Muscle of arm (tissue), 12 donors: Measurements from ENCODE around the gene P4HA2. TPM values are rescaled to one million over a fixed set of nuclear protein-coding genes. Genes with fewer than 3 reads are reported as not detected.
"Not testable (repeated sequence)": the region's sequence is repeated elsewhere in the genome, so short reads cannot be mapped to it uniquely, and the experiment has no call there.

ENCODE experiments used
- DNase-seq: peaks from one replicate; pipeline ENCODE4 v3.0.0-alpha.2; 2013
- polyA plus RNA-seq, 12 donors: library from polyadenylated mRNA; unstranded; fragments of 120-200 nt; gene quantifications; one replicate each; pipeline ENCODE4 v1.2.1, GENCODE V29; 2013; ENCODE audit not compliant: insufficient read length in 12 of 12

Gene P4HA2
- polyA plus RNA-seq, 12 donors = 31.0 to 87.0 (median 60.9) TPM; not detected in 1

GRCh38 chr5:132204371-132205135, 23.1 kb downstream of the P4HA2 start:
- DNase-seq = no peak

GRCh38 chr5:132203916-132204315, 23.7 kb downstream of the P4HA2 start:
- DNase-seq = no peak

GRCh38 chr5:132203464-132203818, 24.2 kb downstream of the P4HA2 start:
- DNase-seq = no peak

DNA sequence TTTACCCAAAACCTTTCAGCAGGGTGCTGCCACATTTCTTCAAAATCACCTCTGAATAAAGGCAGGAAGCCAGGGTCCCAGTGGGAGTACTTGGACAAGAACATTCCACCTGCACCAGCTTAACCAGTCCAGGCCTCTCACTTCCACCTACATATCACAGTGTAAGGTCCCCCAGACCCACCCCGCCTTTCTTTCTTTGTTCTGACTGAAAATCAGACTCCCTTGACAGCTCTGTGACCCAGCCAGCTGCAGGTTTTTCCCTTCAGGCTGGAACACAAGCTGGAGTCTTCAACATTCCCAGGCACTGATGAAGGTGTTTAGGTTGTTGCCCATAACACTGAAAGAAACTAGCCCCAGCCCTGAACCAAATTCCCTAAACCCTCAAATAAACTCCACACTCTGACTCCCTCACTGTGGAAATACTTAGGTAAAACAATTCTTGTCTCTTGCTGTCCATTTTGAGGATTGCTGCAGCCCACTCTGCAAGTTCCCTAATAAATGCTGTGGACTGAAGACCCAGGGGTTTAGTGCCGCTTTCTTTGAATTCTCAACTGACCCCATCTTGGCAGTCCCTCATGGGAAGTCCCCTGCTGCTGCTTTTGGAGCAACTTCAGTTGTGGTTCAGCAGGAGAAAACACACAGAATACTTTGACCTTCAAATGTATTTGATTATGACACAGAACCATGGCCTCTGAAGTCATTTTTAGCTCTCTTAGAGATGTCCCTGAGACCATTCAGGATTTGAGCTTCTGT, 24.8 kb downstream of the P4HA2 start:
- no peak for DNase-seq

DNA sequence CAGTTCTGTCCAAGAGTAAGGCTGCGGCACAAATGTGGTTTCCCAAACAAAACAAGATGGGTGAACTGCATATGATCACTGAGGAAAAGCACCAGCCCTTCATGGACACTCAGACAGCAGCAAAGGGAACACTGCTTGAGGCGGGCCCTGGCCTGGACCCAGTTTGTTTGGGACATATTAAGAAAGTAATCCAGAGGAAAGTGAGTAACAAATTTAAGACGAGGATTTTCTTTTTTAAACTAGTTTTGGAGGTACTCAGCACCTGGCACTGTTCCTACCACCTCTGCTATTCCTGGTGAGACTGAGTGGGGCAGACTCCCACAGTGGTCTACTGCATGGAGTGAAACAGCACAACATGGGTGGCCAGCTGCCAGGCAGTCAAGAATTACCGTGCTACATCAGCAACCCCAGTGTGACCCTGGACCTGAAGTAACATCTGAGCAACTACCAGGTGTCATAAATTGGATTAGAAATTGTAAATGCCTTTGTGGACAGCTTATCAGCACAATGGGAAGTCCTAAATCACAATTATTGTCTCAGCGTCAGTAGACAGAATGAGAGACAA, 28.5 kb downstream of the P4HA2 start:
- DNase-seq = no peak

- no peak for DNase-seq
Measured at GRCh38 chr5:132198571-132198970, 29.1 kb downstream of the P4HA2 start.

DNA sequence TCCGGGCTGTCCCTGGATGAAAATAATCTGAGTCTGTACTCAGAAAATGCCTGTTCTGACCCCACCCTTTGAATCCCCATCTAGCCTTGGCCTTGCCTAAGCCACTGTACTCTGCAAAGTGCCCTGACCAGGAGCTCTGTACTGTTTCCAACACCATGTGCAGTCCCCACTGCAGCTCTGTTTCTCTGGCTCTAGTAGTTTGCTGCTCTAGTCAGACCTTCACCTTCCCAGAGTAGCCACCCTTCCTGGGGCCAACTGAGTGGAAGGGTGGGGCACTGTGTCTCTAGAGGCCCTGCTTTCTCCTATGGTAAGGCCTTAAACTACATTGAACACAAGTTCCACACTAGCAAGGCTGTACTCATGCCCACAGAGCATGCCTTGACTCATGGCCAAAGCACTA, 31.9 kb downstream of the P4HA2 start:
- DNase-seq = no peak

- no peak for DNase-seq
Measured at GRCh38 chr5:132193165-132193694, 34.4 kb downstream of the P4HA2 start.

DNA sequence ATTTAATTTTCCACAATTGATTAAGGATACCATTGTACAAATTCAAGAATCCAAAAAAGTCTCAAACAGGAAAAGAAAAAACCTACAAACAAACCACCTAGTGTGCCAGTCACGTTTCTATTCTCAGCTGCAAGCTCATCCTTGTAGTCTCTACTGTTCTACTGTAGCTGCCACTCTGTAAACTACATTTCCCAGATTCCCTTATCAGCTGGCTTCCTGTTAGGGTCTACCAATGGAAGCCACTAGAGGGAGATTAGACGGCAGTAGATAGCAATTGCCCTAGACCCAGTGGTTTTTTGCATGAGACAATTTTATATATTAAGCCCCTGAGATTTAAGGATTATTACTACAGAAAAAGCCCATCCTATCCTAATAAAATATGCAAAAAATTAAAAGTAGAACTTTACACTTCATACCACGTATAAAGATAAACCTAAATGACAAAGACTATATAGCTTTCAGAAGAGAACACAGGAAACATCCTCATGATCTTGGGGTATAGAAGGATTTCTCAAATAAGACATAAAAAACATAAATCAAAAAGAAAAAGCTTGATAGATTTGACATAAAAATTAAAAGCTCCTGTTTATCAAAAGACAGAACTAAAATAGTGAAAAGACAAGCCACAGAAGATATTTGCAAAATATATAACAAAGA, 37.4 kb downstream of the P4HA2 start:
- DNase-seq = peak; percentile 56

DNA sequence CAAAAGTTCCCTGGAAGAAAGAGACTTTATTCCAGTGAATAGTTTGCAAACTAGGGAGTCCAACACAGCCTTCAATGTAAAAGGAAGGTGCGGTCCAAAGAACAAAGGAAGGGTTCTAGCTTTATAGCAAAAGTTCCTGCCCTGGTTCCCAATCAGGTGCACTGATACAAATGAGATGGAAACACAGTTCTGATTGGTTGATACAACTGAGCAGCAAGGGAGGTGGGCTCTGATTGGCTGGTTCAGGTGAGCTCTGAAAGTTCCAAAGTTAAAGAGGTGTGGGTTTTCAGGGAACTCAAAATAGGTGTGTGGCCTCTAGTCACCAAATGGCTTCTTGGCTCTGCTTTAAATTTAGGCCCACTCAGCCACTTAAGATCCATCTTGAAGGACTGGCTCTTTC, 43.1 kb downstream of the P4HA2 start:
- DNase-seq = no peak

- no peak for DNase-seq
Measured at GRCh38 chr5:132183723-132184122, 43.9 kb downstream of the P4HA2 start.

- DNase-seq = no peak
Measured at GRCh38 chr5:132182359-132183040, 45.2 kb downstream of the P4HA2 start.

DNA sequence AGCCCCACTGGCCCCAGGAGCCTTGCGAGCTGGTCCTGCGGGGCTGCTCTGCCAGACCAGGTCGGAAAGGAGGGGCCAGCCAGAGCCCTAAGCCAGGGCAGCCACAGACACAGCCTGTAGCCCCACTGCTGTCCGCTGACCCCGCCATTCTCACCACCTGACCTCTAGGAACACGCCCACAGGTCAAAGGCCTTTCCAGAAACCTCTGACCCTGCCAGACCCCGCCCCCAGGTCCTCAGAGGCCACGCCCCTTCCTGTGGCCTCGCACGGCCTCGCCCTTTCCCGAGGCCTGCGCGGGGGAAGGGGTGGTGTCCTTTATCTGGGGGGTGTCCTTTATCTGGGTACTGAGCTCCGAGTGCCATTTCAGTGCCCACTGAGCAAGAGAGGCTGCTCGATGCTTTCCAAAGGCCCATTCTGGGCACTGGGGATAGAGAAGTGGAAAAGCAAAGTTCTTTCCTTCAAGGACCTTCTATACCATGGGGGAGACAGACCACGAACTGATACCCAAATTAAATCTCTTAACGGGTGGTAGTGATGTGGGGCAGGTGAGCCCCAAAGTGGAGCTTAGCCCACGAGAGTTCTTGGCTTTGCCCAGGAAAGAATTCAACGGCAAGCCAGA, 46.5 kb downstream of the P4HA2 start:
- no peak for DNase-seq

DNA sequence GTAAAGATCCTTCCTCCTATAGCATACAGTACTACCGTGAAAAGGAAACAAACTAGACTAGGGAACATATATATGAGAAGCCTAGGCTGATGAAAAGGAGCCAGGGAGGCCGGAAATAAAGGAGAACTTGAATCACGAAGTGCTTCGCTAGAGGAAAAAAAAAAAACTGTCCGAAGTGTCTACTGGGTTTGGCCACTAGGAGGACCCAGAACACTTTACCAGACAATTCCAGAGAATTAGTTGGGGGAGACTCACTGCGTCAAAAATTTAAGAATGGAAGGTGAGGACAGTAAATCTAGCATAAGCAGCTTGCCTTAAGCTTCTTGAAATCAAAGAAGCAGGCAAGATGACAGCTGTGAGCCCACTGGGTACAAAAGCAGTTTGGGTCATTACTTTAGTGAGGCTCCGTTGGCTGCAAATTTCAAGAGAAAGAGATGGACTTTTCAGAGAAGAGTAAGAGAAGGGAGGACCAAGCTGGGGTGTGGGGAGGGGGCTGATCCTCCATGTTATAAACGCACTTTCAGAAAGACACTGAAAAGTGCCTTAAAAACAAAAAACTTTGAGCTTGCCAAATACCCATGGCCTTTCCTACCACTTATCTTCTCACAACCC, 47.4 kb downstream of the P4HA2 start:
- peak; percentile 68 for DNase-seq

DNA sequence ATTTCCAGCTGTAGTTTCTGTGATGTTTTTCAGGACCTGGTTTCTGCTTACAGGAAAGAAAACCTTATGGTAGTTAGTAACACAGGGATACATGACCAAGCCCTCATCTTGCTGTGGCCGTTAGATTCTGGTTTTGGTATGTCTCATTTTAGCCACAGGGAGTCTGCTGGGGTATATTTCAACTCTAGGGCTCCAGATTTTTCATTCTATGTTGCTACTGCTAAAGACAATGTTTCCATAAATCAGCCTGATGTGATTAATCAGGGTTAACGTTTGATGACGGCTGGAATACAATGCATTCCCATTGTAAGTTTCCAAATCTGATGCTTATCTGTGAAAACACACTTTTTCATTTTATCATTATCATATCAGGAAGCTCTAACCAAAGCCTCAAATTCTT, 48.2 kb downstream of the P4HA2 start:
- no peak for DNase-seq

DNA sequence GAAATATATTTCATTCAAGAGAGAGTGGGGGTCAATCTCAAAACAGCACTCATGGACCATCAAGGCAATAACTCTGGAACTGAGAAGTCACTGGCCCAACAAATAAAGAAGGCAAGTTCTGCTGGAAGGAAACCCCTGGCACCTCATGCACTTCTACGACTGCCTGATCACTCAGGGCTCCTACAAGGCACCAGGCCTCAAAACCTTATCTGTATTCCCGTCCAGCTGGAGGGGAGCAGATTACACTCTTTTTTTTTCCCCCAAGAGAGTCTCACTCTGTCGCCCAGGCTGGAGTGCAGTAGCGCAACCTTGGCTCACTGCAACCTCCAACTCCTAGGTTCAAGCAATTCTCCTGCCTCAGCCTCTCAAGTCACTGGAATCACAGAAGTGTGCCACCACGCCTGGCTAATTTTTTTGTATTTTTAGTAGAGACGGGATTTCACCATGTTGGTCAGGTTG, 49.9 kb downstream of the P4HA2 start:
- DNase-seq = no peak

GRCh38 chr5:132176987-132177386, 50.7 kb downstream of the P4HA2 start:
- DNase-seq = no peak

- DNase-seq = no peak
Measured at GRCh38 chr5:132176521-132176945, 51.1 kb downstream of the P4HA2 start.

GRCh38 chr5:132162945-132163344, 64.7 kb downstream of the P4HA2 start:
- no peak for DNase-seq

- DNase-seq = not testable (repeated sequence)
Measured at GRCh38 chr5:132161574-132162326, 65.9 kb downstream of the P4HA2 start.
